Stimulated activated CD4-positive, alpha-beta T cell treated with anti-CD3 and anti-CD28 coated beads, TNF-alpha, amount 100 ng/mL, for 48 hours (primary cell): ENCODE data around the gene SDR39U1.
A peak's percentile ranks its signal among the peaks of the same experiment; 100 is the strongest.

Experiments used
- DNase-seq, 3 donors: peaks; one replicate each; pipeline ENCODE4 v3.0.0-alpha.2; 2020; ENCODE audit warnings: low read depth in 3 of 3

SDR39U1 gene

DNA sequence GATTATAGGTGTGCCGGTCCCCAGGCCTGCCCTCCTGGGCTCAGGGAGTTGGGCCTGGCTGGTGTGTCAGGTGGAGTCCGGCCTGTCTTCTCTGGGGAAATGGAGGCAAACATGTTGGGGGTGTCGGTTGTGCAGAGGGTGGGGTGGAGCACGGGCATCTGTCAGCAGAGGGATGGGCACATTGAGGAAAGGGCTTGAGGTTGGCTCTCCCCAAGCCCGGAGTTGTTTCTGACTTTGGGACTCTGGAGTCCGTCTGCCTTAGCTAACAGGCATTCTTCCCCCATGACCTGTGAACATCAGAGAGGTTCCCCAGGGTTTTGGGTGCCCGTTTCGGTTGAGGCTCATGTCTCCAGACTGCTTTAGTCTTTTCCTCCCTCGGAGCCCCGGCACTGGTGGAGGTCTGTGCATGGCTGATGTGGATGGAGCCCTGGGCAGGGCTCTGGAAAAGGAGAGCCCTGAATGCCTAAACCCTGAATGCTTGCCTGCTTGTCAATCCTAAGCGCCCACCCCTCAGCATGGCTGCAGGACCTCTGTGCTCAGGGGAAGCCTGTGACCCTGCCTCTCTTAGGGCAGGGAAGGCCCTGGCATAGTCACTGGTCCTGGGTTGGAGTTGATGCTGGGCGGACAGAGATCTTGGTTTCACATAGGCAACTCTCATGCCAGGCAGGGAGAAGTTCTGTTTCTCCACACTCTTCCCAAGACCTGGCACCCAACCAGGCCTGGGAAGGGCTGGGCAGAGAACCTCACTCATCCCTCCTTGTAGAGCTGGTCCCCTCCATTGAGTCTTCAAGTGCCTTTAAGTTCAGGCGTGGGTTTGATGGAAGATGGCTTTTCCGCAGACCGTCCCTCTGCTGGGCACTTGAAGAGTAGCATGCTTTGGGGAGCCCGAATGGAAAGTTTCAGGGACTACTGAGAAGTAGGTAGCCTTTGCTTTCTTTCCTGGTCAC lies 30.9 kb downstream of the SDR39U1 start:
- DNase-seq: peak in 1 of 3 donors; percentile 24

DNA sequence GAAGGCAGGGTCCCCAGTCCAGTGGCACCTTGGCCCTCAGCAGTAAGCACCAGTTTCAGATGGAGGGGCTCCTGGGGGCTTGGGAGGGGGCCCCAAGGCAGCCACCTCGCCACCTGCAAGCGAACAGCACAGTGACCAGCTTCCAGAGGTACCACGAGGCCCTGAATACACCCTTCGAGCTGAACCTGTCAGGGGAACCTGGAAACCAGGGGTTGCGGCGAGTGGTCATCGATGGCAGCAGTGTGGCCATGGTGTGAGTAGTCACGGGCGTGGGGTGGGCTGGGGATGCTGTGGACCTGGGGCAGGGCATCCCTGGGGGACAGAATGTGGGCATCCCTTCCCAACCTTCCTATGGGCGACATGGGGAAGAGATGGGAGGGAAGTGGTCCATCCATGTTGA lies 32.6 kb downstream of the SDR39U1 start:
- no peak for DNase-seq

DNA sequence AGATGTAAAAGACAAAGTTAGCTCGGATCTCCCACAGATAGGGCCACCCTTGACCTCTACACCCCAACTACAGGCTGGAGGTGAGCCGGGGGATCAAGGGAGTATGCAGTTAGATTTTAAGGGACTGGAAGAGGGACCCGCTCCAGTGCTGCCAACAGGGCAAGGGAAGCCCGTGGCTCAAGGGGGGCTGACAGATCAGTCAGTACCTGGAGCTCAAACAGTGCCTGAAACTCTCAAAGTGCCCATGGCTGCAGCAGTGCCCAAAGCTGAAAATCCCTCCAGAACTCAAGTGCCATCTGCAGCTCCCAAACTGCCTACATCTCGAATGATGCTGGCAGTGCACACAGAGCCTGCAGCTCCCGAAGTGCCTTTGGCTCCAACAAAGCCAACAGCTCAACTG lies 33.4 kb downstream of the SDR39U1 start:
- DNase-seq: no peak

DNA sequence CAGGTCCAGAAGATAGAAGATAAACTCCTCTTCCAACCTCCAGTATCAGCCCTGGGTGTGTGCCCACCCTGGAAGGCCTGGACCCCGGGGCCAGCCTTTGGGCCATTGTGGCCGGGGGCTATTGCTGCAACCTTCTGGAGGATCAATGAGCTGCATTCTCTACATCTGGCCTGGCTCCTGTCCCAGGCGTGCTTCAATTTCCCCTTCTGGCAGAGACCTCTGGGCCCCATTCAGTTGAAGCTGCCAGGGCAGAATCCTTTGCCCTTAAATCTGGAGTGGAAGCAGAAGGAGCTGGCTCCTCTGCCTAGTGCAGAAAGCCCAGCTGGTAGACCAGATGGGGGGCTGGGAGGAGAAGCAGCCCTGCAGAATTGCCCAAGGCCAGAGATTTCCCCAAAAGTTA lies 33.8 kb downstream of the SDR39U1 start:
- no peak for DNase-seq

DNA sequence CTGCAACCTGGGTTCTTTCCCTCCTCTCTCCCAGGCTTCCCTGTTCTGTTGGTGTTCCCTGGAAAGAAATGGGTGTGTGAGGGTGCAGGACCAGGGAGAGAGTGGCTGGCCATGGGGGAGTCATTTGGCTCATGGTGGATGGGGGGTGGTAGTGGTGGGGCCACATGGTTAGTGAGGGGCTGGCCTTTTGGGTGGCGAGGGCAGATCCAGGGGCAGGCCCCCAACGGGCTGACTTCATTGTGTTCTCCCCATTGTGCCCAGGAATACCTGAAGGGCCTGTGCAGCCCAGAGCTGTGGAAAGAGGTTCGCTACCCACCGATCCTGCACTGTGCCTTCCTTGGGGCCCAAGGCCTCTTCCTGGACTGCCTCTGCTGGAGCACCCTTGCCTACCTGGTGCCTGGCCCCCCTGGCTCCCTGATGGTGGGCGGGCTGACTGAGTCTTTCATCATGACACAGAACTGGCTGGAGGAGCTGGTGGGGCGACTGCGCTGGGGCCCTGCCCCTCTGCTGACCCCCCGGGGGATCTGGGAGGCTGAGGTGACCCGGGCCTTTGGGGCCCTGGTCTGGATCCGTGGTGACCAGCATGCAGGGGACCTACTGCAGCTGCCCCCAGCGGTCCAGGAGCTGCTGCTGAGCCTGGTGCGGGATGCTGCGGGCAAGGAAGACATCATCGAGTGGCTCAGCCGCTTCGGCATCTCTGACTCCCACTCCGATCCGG lies 34.8 kb downstream of the SDR39U1 start:
- no peak for DNase-seq

DNA sequence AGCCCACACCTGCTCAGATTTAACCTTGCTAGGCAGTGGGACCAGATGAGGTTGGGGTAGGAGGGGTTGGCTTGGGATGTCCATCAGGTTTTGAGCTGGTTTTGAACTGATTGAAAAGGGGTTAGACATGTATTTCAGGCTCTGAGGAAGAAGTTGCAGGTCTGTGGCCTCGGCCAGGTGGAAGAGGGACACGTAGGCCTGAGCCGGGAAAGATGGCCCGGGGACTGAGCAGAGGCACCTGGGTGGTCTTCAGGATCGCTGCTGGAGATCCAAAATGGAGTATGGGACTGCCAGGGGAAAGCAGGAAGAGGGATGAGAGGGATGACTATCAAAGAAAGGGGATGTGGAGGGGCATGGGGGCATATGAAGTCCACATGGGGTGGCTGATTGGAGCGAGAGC lies 36.2 kb downstream of the SDR39U1 start:
- no peak for DNase-seq

DNA sequence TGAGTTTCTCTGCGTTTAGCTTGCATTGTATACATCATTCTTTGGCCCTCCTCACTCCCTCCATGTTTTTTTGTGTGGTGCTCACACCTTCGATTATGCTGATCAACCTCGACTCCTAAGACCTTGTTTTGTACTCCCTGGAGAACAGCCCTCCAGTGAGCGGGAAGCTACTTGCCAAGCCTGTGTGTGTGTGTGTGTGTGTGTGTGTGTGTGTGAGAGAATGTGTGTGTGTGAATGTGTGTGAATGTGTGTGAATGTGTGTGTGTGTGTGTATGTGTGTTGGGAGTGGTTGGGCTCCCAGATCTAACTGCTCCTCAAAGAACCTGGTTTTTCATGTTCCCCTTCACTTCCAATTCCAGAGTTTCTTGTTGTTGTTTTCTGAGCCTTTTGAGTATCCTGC lies 37.8 kb downstream of the SDR39U1 start:
- DNase-seq: no peak

DNA sequence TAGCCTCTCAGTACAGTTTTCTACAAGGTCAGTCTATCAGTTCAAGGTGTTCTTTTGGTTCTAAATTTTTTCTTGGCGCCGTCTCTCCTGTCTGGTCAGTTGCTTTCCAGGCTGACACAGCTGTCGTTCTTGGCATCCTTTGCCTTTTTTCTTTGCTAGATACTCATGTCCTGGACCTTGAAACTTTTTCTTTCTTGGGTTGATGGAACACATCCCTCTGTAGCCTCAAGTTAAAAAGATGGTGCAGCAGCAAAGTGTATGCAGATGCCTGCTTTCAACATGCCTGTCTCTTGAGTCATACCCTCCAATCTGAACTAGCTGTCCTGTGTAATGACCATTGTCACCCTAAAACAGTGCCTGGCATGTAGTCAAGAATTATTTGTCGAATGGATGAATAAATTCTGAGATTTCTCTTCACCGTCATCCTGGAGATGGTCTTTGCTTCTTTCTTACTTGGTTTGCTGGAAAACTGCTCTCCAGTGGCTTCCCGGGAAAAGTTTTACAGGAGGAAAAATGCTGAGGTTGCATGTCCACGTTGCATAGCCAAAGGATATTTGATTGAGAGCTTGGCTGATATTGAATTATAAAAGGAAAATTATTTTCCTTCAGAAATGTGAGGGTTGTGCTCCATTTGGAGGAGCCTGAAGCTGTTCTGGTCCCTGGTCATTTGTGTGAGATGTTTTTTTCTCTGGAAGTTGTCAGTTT lies 39.1 kb downstream of the SDR39U1 start:
- DNase-seq: no peak

DNA sequence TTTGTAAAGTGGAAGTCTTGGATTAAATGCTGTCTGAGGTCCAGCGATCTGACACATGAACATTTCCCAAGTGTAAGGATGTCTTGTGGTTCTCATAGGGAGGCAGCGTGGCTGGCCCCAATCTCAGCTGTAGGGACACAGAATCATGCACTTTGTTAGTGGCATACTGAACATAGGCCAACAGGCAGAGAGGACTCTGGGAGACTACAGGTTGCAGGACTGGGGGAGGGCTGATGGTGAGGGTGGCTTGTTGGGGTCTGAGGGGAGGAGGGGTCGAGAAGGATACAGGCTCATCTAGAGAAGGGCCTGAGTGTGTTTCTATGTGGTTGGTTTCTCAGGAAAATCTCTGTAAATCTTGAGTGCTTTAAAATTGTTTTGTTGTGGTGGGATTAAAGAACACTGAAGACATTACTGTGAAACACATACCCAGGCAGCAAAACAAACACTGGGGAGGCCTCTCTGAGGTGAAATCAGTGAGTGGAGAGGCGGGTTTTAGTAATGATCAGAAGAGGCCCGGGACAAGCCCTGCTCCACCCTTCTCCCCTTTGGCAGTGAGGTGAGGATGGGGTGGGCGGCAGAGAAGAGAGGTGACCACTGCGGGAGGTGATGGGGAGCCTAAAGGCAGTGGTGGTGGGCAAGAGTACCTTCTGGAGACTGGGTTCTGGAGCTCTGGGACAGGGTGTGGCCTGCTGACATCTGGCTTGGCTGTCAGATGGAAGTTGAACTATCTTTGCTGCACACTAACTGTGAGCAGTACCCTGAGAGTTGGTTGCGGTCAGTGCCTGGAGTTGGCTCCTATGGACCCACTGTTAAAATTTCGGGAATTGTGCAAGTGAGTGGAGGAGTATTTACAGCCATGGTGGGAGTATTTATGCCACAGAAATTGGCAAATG lies 40.5 kb downstream of the SDR39U1 start:
- no peak for DNase-seq

DNA sequence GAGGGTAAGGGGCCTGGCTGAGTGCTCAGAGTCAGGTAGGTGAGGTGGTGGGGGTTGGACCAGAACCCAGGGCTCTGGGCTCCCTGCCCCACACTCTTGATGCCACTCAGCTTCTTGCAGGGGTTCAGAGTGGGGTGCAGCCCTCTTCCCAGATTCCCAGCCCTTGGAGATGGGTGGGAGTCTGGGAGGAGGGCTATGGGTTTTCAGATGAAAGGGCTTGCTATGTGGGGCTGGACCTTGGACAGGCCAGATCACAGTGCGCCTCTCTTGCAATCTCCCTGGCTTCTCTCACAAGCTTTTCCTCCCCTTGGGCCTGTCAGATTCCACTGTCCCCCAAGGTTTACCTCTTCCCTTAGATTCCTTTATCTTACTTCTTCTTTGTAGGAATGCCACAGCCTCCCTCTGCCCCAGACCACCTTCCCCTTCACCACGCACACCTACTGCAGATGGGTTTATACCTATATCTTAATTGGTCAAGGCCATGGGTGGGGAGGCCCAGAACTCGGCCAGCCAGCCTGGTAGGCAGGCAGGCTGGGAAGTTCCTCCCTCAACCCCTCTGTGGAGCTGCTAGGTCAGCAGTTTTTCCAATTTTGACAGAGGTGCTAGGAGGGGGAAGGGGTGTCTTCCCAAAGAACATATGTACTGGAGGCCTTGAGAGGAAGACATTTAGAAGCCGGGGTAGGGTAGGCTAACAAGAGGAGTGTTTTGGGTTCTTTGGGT lies 42.4 kb downstream of the SDR39U1 start:
- DNase-seq: no peak

DNA sequence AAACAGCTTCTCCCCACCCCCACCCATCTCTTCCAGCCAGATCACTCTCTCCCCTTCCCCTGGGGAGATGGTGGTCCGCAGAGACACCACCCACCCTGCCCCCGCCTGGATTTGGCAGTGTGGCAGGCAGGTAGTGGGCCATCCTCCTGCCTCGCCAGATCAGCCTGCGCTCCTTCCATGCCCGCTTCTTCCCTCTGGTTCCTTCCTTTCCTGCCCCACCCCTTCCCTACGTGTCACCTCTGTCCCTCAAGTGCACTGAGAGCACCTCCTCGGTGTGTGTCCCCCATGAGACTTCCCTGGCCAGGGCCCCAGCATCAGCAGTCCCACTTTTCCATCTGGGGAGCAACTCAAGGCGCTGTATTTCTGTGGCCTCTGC lies 43.1 kb downstream of the SDR39U1 start:
- DNase-seq: no peak

DNA sequence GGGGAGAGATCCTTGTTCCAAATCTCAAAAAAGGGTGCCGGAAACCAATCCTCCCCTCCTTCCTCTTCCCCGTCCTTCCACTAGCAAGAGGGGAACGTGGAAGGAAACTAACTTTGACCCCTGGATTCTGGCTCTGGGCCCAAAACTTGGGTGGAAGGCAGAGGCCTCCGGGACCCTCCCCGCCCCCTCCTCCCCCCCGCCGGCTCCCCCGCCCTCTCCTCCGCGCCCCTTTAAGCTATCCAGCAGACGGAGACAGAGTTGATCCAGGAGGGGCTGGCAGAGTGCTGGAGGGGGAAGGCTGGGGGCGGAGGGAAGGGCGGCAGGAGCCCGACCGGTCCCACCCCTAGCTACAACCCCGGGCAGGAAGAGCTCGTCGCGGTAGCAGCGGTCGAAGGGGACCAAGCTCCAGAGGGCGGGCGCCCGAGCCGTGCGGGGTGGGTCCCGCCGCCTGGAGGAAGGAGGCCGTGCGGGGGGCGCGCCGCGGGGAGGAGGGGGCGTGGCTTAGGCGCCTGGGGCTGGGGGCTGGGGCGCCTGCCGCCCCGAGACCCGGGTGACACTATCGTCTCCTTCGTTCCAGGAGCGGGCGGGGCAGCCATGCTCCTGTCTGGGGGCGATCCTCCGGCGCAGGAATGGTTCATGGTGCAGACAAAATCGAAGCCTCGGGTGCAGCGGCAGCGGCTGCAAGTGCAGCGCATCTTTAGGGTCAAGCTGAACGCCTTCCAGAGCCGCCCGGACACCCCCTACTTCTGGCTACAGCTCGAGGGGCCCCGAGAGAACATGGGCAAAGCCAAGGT lies 43.7 kb downstream of the SDR39U1 start, which contains the start of gene NYNRIN:
TSS of gene NYNRIN (plus strand) at position 351 of the 794 bp plus-strand sequence. CDS start at position 595, 244 bp downstream.
- DNase-seq: peak in 1 of 3 donors; percentile 18

DNA sequence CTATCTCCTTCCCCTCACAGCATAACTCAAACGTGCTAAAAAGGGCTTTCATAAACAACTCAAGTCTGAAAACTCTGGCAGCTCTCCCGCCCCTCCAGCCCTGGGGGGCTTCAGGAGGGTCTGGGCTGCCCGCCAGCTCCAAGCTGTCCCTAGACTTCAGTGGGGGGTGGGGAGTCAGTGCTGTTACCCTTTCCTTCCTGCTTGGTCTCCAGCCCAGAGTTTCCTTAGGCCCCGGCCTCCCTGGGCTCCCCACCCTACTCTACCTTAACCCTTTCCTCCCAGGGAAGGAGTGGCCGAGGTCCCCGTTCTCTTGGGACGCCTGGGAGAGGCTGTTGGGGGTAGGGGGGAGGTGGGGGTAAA lies 44.3 kb downstream of the SDR39U1 start:
- no peak for DNase-seq

DNA sequence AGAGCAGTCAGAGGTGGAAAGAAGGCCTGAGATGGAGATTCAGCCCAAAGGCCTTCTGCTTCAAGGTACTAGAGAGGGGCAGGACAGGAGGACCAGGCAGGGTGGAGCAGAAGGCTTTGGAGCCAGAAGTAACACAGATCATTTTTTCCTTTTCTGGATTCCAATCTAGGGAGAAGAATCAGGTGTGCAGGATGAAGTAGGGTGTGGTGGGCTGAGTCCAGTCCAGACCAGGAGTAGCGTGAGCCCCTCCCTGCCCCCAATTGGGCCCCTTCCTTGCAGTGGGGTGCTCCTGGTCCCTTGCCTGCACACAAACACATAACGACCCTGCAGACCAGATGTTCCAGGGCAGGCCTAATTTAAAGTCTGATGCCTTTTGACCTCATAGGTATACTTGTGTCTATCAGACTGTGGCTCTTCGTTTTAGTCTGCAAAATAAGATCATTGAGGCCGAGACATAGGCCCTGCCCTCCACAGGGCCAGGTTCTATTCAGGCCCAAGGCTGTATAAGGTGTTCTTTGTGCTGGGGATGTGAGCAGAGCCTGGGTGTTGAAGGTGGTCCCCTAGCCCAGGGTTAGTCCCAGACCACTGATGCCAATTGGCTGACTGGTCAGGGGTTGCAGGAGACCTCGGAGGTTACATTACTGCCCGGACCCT lies 44.8 kb downstream of the SDR39U1 start:
- DNase-seq: no peak

DNA sequence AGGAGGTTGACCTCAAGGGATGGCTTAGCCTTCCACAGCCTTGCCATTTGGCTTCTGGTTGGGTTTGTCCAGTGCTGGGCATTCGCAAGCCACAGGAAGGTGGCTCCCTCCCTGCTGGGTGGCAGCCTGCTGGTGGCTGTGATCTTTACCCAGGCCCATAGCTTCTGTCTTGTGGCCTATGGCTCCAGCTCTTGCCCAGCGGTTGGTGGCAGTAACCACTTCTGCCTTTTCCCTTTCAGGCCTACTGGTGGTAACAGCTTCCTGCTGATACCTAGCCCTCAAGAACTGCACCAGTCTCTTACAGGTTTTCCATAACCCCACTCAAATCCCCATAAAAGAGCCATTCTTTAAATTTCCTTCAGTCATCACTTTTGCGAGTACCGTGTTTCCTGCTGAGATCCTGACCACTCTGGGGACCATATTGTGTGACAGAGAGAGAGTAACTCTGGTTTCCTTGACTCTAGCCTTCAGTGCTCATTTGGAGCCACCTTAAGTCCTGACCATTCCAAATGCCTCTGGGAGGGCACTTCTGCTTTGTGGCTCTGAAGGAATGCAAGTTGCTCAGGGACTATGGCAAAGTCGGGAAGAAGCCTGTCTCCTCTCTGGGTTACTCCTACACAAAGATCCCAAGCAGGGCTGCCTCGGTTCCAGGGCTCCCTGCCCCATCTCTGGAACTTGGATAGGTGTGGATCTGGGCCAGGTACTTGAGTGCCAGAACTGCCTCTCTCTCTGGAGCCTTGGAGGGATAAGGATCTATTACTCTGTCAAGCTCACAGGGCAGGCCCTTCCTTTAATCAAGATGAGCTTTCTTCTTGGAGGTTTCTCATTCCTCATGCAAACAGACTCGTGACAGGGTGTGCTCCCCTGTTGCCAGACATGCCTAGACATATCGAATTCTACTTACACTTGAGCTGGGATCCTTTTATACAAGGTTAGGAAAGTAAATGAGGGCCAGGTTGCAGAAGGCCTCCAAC lies 46.7 kb downstream of the SDR39U1 start:
- no peak for DNase-seq

DNA sequence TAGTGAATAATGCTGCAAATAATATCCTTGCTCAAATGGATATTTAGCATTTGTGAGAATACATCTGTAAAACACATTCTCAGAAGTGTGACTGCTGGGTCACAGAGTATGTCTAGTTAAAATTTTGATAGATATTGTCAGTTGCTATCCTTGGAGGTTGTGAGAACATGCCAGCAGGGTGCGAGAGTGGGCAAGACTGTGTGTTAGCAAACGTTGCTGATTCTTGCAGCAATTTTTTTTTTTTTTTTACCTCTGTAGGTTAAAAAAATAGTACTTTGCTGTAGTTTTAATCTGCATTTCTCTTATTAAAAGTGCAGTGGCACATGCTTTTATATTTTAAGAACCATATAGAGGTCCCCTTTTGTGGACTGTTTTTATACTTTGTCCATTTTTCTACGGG lies 48.3 kb downstream of the SDR39U1 start:
- no peak for DNase-seq

DNA sequence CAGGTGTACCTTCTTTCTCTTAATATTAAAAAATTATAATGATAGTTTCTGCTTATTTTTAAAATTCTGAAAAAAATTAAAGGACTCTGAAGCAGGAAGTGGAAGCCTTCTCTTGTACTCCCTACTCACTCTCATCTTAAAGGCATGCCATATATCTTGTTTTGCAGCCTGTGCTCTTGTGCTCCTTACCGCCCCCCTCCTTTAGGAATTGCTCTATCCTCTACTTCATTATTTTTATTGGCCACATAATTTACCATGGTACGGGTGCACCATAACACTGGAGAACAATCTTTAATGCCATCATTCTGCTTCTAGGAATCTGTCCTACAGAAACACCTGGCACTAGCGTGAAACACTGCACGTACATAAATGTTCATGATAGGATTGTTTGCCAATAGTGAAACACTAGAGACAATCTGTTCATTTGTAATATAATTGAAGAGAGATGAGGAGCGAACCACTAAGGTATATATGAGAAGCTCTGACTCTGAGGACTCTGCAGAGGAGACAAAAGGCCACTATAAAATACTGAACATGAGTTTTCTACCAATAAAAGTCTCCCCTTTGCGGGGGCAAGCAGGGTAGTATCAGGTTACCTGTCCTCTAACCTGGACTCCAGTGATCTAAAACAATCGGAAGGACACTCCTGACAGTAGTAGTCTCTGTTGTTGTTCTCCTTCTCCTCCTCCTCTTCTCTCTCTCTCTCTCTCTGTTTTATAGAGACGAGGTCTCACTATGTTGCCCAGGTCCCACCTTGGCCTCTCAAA lies 50.1 kb downstream of the SDR39U1 start:
- DNase-seq: no peak
